ENCODE measurements around the gene GADD45B. TPM values are rescaled to one million over a fixed set of nuclear protein-coding genes. Genes with fewer than 3 reads are reported as not detected.

Gene GADD45B, protein sequence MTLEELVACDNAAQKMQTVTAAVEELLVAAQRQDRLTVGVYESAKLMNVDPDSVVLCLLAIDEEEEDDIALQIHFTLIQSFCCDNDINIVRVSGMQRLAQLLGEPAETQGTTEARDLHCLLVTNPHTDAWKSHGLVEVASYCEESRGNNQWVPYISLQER
- polyA plus RNA-seq = 0.35 TPM in 2 replicates

DNA sequence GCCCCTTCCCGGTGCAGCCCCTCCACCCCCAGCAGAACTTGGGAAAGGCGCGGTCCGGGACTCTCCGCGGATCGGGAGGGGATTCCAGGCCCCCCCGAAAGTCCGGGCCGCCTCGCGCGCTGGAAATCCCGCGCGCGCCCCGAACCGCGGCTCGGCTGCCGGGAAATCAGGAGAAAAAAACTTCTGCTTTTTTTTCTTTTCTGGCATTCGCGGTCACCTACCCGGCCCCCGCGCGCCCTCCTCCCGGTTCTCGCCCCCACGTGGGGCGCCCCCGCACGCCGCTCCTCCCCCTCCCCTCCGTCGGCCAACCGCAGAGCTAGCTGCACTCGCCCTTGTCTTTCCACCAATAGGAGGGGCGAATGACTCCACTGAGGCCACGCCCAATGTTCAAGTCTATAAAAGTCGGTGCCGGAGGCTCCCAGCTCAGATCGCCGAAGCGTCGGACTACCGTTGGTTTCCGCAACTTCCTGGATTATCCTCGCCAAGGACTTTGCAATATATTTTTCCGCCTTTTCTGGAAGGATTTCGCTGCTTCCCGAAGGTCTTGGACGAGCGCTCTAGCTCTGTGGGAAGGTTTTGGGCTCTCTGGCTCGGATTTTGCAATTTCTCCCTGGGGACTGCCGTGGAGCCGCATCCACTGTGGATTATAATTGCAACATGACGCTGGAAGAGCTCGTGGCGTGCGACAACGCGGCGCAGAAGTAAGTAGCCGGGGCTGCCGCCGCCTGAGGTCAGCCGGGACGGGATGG lies at the start of gene GADD45B:
Gene GADD45B, plus strand, starts transcription at position 426 of the 749 bp plus-strand sequence. Its CDS starts 232 bp downstream, at position 658.

DNA sequence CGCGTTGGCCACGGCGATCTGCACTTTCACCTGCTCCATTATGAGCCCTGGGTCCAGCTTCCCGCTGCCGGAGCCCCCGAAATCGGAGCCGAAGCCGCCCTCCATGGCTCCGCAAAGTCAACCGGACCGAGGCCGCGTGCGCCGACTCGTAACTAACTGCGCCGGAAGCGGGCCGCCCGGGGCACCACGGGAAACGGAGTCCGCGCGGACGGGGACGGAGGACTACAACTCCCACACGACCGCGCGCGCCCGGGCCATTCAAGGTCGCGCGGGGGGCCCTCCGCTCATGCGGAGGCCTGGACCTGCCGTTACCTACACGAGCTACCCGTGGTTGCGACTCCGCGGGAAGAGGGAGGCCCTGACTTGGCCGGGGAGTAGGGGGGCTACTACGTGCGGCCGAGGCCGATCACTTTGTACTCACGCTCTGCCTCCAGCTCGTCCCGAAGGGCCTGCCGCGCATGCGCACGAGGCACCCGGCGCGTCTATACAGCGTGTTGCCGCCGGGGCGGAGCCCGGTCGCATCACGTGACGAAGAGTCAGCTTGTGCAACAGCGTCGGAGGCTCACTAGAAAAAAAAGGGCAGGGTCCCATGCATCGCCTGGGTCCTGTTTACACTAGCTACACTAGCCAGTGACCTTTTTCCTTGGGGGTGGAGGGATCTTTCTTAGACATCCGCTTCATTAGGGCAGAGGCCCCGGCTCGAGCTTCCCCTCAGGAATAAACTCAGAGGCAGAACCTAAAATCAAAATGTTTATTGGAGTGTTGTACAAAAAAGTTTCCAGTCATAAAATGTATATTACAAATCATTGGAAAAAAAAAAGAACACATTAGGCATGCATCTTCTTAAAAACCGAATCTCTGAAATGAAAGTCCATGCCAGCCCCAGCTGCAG lies 48.3 kb upstream of the GADD45B start, which contains the start of gene TIMM13:
Gene TIMM13, minus strand, starts transcription at position 158 of the 892 bp plus-strand sequence. Its CDS starts 53 bp downstream, at position 105.

Other genes with a start within 250 kb of the GADD45B start
- gene PLEKHJ1, start 239.8 kb upstream of the GADD45B start, polyA plus RNA-seq = 8.4 and 8.6 TPM in 2 replicates
- gene SF3A2, start 239.3 kb upstream of the GADD45B start, polyA plus RNA-seq = 0.16 and 0.43 TPM in 2 replicates
- gene AMH, start 226.8 kb upstream of the GADD45B start, polyA plus RNA-seq = not detected in 2 replicates
- not detected in 2 replicates for gene JSRP1, start 219.7 kb upstream of the GADD45B start, polyA plus RNA-seq
- gene PEAK3, start 194.0 kb upstream of the GADD45B start, polyA plus RNA-seq = not detected in 2 replicates
- 0.59 and 1.0 TPM in 2 replicates for gene LINGO3, start 168.0 kb upstream of the GADD45B start, polyA plus RNA-seq
- gene LSM7, start 147.5 kb upstream of the GADD45B start, polyA plus RNA-seq = 47.5 and 62.2 TPM in 2 replicates
- gene SPPL2B, start 147.4 kb upstream of the GADD45B start, polyA plus RNA-seq = 2.0 and 3.0 TPM in 2 replicates
- not detected in 2 replicates for gene TMPRSS9, start 115.9 kb upstream of the GADD45B start, polyA plus RNA-seq
- 64.5 and 79.8 TPM in 2 replicates for gene TIMM13, start 48.5 kb upstream of the GADD45B start, polyA plus RNA-seq
- gene LMNB2, start 19.2 kb upstream of the GADD45B start, polyA plus RNA-seq = 0.22 and 1.3 TPM in 2 replicates
- gene GNG7, start 226.6 kb downstream of the GADD45B start, polyA plus RNA-seq = 5.0 and 6.7 TPM in 2 replicates
- gene DIRAS1, start 245.2 kb downstream of the GADD45B start, polyA plus RNA-seq = 0.22 and 1.6 TPM in 2 replicates